Activated gamma-delta T cell treated with Interleukin-2 at 50 U/mL for 16 hours (primary cell): Measurements from ENCODE around the gene POU1F1.
"Not testable (repeated sequence)": the region's sequence is repeated elsewhere in the genome, so short reads cannot be mapped to it uniquely, and the experiment has no call there.

Experiments used
- DNase-seq: peaks from one replicate; pipeline ENCODE4 v3.0.0-alpha.2; 2020

POU1F1 gene

DNA sequence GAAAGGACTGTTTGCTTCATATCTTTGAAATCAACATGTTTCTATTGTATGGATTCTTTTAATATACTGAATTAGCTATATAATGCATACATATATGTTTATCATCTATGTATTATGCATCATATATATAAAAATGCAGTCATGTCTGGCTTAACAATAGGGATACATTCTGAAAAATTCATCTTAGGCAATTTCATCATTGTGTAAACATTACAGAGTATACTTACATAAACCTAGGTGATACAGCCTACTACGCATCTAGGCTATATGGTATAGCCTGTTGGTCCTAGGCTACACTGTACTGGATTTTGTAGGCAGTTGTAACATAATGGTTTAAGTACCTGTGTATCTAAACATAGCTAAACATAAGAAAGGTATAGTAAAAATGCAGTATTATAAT lies 27.6 kb downstream of the POU1F1 start:
- no peak for DNase-seq

GRCh38 chr3:87248231-87248630 lies 28.2 kb downstream of the POU1F1 start:
- not testable (repeated sequence) for DNase-seq

DNA sequence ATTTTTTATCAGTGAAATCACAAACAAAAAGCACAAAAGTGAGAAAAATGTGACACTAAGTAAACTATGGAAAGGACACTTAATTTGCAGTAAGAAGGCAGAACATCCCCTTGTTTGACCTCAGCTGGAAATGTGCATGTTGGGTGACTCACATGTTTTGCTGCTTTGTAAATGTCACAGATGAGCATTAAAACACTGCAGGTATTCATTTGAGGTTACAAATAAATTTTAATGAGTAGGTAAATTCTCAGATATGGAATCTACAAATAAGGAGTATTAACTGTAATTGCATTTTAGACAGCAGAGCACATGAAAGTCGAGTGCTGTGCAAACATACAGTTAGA lies 29.0 kb downstream of the POU1F1 start:
- no peak for DNase-seq

DNA sequence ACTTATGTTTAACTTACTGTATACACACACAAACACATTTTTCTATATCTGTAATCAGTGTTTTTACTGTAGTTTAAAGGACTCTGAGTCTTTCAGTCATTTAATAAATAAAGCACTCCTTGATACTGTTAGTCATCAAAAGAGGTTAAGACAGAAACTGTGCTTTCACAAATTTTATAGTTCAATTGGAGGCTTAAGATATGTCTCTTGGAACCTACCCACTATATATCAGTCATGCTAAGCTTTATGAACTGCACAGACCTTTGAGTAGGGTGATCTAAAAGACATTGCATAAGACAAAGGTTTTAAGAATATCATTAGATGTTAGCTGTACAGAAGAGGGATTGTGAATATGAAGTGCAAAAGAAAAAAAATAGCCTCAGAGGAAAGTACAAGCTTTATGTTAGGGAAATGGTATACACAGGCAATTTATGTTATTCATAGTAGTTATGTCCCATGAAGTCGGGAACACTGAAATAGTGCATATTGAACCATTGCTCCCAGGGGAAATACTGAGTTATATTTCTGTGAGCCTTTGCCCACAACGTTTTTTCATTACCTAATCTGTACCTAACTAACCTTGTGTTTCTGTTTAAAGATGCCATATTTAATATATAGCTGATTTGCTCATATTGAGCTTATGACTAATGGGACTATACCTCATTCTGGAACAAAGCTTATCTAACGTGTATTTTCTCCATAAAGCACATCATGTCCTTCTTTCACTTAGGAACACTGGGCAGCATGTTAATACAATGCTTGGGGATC lies 29.5 kb downstream of the POU1F1 start:
- DNase-seq: no peak

DNA sequence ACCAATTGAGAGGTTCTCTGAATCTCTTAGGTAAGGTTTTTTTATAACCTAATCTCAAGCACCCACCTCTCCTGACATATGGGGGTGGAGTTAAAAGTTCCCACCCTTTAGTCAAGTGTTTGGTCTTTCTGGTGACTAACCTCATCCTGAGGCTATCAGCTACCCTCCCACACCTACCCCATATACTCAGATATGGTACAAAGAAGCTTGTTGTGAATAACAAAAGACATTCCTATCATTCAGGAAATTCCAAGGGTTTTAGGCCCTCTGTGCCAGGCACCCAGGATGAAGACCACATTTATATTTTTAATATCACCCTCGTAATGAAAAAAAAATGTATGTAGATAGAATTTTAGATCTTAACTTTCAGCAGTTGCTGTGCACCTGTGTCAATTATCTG lies 40.3 kb downstream of the POU1F1 start:
- no peak for DNase-seq

- DNase-seq: no peak
Measured at GRCh38 chr3:87233805-87234204, 42.6 kb downstream of the POU1F1 start.

GRCh38 chr3:87229113-87229512 lies 47.3 kb downstream of the POU1F1 start:
- no peak for DNase-seq

- DNase-seq: no peak
Measured at GRCh38 chr3:87228316-87228715, 48.1 kb downstream of the POU1F1 start.

DNA sequence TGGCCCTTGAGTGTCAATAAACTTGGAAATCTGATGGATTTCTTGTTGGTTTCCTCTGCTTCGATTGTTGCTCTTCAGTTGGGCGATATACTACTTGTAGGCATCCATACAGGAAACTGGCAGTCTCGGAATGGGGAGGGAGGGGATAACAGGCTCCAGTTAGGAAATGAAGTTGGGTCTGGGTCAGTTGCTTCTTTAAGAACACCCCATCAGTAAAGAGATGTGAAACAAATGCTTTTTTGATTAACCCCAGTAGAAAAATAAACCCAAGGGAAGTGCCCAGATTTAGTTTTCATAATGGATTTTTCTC lies 48.6 kb downstream of the POU1F1 start:
- DNase-seq: no peak

GRCh38 chr3:87227104-87227834 lies 49.1 kb downstream of the POU1F1 start, which contains the start of gene CHMP2B:
Gene CHMP2B, plus strand, starts transcription at chr3:87227309. Its CDS starts 214 bp downstream, at chr3:87227523.
- peak; percentile 88 for DNase-seq

- no peak for DNase-seq
Measured at GRCh38 chr3:87225659-87226058, 50.7 kb downstream of the POU1F1 start.

GRCh38 chr3:87219611-87220010 lies 56.8 kb downstream of the POU1F1 start:
- DNase-seq: no peak

DNA sequence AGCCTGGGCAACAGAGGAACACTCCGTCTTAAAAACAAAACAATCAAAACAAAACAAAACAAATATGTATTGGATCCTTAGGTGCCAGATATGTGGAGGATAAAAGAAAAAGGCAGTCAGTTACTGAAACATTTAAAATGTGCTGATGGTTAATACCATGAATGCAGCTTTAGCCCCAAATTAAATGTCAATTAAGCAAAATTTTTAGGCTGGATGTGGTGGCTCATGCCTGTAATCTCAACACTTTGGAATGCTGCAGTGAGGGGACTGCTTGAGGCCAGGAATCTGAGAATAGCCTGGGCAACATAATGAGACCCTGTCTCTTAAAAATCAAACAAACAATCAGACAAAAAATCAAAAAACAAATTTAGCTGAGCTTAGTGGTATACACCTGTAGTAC lies 57.8 kb downstream of the POU1F1 start:
- DNase-seq: no peak
